OCI-LY1 (cell line): Measurements from ENCODE around the gene MAN1A1.

Experiments
- H2AFZ ChIP-seq: fragments of 200-600 bp; sonication (generic), shearing (Covaris generic); 2 replicates; pipeline ENCODE4 v1.6.0; 2014; ENCODE audit warnings: antibody characterized with exemption, mild to moderate bottlenecking, low read length
- H3F3A ChIP-seq: fragments of 200-600 bp; sonication (generic), shearing (Covaris generic); 2 replicates; pipeline ENCODE4 v1.6.0; 2014; ENCODE audit warnings: mild to moderate bottlenecking, antibody characterized with exemption, low read length, moderate library complexity; ENCODE audit not compliant: insufficient read depth
- H3K27ac ChIP-seq: fragments of 200-600 bp; sonication (generic); 2 replicates; pipeline ENCODE4 v1.5.1; 2014; ENCODE audit warnings: low read length, mixed run types, mild to moderate bottlenecking, low read depth; ENCODE audit not compliant: poor library complexity, severe bottlenecking
- H3K27me3 ChIP-seq: fragments of 200-600 bp; sonication (generic); 2 replicates; pipeline ENCODE4 v1.6.0; 2014; ENCODE audit warnings: antibody characterized with exemption, mild to moderate bottlenecking, low read length, moderate library complexity; ENCODE audit not compliant: insufficient read depth
- H3K36me3 ChIP-seq: fragments of 200-600 bp; sonication (generic); 2 replicates; pipeline ENCODE4 v1.6.1; 2014; ENCODE audit warnings: mild to moderate bottlenecking, antibody characterized with exemption, low read length, moderate library complexity, mixed read lengths; ENCODE audit not compliant: insufficient read depth
- H3K4me1 ChIP-seq: fragments of 200-600 bp; sonication (generic); 2 replicates; pipeline ENCODE4 v1.5.1; 2014; ENCODE audit warnings: mild to moderate bottlenecking, low read length, moderate library complexity; ENCODE audit not compliant: insufficient read depth, severe bottlenecking
- H3K4me2 ChIP-seq: fragments of 200-600 bp; sonication (generic), shearing (Covaris generic); 2 replicates; pipeline ENCODE4 v1.6.1; 2014; ENCODE audit warnings: low read length
- H3K4me3 ChIP-seq: fragments of 200-600 bp; sonication (generic); 2 replicates; pipeline ENCODE4 v1.5.1; 2014; ENCODE audit warnings: low read length, low read depth, mild to moderate bottlenecking, mixed read lengths; ENCODE audit not compliant: poor library complexity, severe bottlenecking
- H3K79me2 ChIP-seq: fragments of 200-600 bp; shearing (Covaris generic); 2 replicates; pipeline ENCODE4 v1.6.1; 2016; ENCODE audit warnings: mixed run types, low read length, mixed read lengths; ENCODE audit not compliant: insufficient read depth
- H3K9ac ChIP-seq: fragments of 200-600 bp; sonication (generic), shearing (Covaris generic); 2 replicates; pipeline ENCODE4 v1.6.1; 2014; ENCODE audit warnings: mild to moderate bottlenecking, low read length, mixed read lengths
- H3K9me2 ChIP-seq: fragments of 200-600 bp; sonication (generic), shearing (Covaris generic); 2 replicates; pipeline ENCODE4 v1.6.1; 2014; ENCODE audit warnings: low read depth, mild to moderate bottlenecking, low read length, mixed read lengths
- H3K9me3 ChIP-seq: fragments of 200-600 bp; shearing (Covaris generic); 2 replicates; pipeline ENCODE4 v1.6.1; 2014; ENCODE audit warnings: low read length, mixed read lengths
- H4K20me1 ChIP-seq: fragments of 200-600 bp; sonication (generic), shearing (Covaris generic); 2 replicates; pipeline ENCODE4 v1.6.0; 2016; ENCODE audit warnings: mild to moderate bottlenecking, low read length; ENCODE audit not compliant: insufficient read depth
- EZH2 ChIP-seq: fragments of 200-600 bp; sonication (generic), shearing (Covaris generic); IDR thresholded peaks from 2 replicates; pipeline ENCODE4 v1.8.0; 2017; ENCODE audit warnings: borderline replicate concordance, mixed run types, mild to moderate bottlenecking, antibody characterized with exemption, low read length, moderate library complexity, mixed read lengths
- TF ChIP-seq, protein P1 (sequence below): fragments of 200-600 bp; sonication (generic), shearing (Covaris generic); IDR thresholded peaks from 2 replicates; pipeline ENCODE4 v1.5.1; 2017; ENCODE audit warnings: mild to moderate bottlenecking, antibody characterized with exemption, low read length, moderate library complexity, mixed read lengths

Gene MAN1A1

GRCh38 chr6:119195848-119196247 is 153.7 kb downstream of the MAN1A1 start:
- Histone ChIP-seq H3K4me2 (no peak overlapping the region), H3F3A (no peaks in the 10 kb centered on the region), H3K9me2 (no peaks in the 10 kb centered on the region), H3K9ac (no peak overlapping the region), H2AFZ (no peak overlapping the region), H3K9me3 (no peaks in the 10 kb centered on the region), H3K27ac (no peak overlapping the region), H3K36me3 (peaks cover 23% of the 10 kb centered on the region; the same call in 1 of the 2 replicates), H4K20me1 (no peaks in the 10 kb centered on the region), H3K79me2 (no peaks in the 10 kb centered on the region), H3K4me3 (no peak overlapping the region), H3K4me1 (no peaks in the 10 kb centered on the region), H3K27me3 (no peaks in the 10 kb centered on the region)
- no peak for TF ChIP-seq EZH2
- TF ChIP-seq, protein P1, sequence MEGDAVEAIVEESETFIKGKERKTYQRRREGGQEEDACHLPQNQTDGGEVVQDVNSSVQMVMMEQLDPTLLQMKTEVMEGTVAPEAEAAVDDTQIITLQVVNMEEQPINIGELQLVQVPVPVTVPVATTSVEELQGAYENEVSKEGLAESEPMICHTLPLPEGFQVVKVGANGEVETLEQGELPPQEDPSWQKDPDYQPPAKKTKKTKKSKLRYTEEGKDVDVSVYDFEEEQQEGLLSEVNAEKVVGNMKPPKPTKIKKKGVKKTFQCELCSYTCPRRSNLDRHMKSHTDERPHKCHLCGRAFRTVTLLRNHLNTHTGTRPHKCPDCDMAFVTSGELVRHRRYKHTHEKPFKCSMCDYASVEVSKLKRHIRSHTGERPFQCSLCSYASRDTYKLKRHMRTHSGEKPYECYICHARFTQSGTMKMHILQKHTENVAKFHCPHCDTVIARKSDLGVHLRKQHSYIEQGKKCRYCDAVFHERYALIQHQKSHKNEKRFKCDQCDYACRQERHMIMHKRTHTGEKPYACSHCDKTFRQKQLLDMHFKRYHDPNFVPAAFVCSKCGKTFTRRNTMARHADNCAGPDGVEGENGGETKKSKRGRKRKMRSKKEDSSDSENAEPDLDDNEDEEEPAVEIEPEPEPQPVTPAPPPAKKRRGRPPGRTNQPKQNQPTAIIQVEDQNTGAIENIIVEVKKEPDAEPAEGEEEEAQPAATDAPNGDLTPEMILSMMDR, result no peak

DNA sequence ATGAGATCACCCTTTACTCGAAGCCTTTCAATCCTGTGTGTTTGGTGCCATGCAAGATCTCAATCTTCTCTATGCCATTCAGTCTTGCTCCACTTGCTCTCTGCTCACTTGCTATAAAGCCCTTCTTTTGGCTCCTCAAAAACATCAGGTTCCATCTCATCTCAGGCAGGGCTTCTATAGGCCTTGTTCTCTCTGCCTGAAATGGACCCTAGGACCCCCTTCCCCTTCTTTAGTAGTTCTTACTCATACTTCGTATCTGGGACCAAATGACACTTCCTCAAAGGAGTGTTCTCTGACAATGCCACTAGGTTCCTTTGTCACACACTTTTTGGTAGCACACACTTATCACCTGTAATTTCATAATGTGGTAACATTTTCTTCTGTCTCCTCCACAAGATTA is 154.4 kb downstream of the MAN1A1 start:
- H4K20me1 ChIP-seq, result no peaks in the 10 kb centered on the region
- H3K4me1 ChIP-seq, result no peaks in the 10 kb centered on the region
- H3K4me2 ChIP-seq, result no peak overlapping the region
- H3K27ac ChIP-seq, result no peak overlapping the region
- H3K27me3 ChIP-seq, result no peaks in the 10 kb centered on the region
- no peaks in the 10 kb centered on the region for H3K9me2 ChIP-seq
- H3K9ac ChIP-seq, result no peak overlapping the region
- TF ChIP-seq, protein P1, result no peak
- TF ChIP-seq EZH2, result no peak
- no peak overlapping the region for H3K4me3 ChIP-seq
- H2AFZ ChIP-seq, result no peak overlapping the region
- H3K79me2 ChIP-seq, result no peaks in the 10 kb centered on the region
- H3F3A ChIP-seq, result no peaks in the 10 kb centered on the region
- no peaks in the 10 kb centered on the region for H3K9me3 ChIP-seq
- H3K36me3 ChIP-seq, result peaks cover 17% of the 10 kb centered on the region; the same call in 1 of the 2 replicates

DNA sequence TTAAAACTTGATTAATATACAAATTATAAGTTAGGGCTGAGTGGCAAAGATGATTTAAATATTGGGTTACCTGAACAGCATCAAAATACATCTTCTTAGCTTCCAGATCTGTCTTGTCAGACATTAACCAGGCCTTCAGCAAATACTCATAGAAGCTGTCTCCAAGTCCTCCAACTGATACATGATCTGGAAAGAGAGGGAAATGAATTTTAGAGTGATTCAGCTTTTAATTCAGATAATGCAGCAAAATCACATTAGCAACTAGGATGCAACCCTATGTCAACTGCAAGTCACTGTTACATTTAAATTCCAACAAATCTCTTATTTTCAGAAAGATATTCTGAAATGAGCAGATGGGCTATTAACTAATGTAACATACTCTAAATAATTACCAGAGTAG is 155.9 kb downstream of the MAN1A1 start:
- H3K4me1 ChIP-seq, result no peaks in the 10 kb centered on the region
- H3K79me2 ChIP-seq, result no peaks in the 10 kb centered on the region
- H3K27me3 ChIP-seq, result no peaks in the 10 kb centered on the region
- no peaks in the 10 kb centered on the region for H3K9me3 ChIP-seq
- TF ChIP-seq, protein P1, result no peak
- TF ChIP-seq EZH2, result no peak
- no peaks in the 10 kb centered on the region for H3F3A ChIP-seq
- H3K36me3 ChIP-seq, result peaks cover 23% of the 10 kb centered on the region; the same call in 1 of the 2 replicates
- H4K20me1 ChIP-seq, result no peaks in the 10 kb centered on the region
- no peak overlapping the region for H3K9ac ChIP-seq
- no peak overlapping the region for H3K4me2 ChIP-seq
- H2AFZ ChIP-seq, result no peak overlapping the region
- no peaks in the 10 kb centered on the region for H3K9me2 ChIP-seq
- H3K27ac ChIP-seq, result no peak overlapping the region
- H3K4me3 ChIP-seq, result no peak overlapping the region
